Measurements from ENCODE around the gene OLFML2A. TPM values are rescaled to one million over a fixed set of nuclear protein-coding genes. Genes with fewer than 3 reads are reported as not detected.

The OLFML2A gene
- total and polyA plus RNA-seq, 2 of the 13 experiments (the other 11 are each of a cell fraction or from before 2014, with no cell fraction given) = 0.01 to 0.02 TPM

DNA sequence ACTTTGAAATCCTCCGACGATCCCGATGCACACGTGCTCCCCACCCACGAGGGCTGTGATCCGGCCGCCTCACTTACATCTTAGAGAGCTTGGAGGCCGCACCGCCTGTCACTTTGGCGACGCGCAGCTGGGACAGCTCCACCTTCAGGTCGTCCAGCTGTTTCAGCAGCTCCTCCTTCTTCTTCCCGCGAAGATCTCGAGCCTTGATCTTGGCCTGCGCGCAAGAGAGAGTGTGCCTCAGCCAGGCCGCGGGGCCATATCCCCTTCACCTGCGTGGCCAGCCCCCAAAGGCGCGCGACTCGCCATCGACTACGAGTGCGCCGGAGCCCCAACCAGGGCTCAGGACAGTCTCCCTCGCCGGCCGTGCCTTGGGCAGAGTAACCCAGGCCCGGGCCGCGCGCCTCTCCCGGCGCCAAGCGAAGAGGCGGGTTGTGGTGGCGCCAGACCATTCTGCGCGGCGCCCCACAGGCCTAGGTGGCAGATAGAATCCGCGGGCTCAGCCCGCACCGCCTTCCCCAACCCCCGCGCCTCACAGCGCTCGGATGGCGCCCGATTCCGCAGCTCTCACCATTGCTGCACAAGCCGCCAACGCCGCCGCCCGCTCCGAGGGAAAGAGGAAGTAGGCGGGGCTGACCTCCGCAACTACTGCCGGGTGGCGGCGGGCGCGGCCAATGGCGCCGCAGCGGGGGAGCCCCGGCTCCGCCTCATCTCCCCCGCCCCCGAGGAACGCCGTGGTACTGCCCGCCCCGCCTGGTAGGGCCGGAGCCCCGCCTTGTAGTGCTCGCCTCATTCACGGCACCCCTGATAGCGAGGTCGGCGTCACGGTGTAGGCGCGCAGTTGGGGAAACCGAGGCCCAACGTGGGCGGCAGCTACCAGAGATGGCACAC is 84.7 kb downstream of the OLFML2A start, which contains the start of the genes ARPC5L and RPL35 (continued):
- TF ChIP-seq, protein P1, sequence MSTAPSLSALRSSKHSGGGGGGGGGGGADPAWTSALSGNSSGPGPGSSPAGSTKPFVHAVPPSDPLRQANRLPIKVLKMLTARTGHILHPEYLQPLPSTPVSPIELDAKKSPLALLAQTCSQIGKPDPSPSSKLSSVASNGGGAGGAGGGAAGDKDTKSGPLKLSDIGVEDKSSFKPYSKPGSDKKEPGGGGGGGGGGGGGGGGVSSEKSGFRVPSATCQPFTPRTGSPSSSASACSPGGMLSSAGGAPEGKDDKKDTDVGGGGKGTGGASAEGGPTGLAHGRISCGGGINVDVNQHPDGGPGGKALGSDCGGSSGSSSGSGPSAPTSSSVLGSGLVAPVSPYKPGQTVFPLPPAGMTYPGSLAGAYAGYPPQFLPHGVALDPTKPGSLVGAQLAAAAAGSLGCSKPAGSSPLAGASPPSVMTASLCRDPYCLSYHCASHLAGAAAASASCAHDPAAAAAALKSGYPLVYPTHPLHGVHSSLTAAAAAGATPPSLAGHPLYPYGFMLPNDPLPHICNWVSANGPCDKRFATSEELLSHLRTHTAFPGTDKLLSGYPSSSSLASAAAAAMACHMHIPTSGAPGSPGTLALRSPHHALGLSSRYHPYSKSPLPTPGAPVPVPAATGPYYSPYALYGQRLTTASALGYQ (CRISPR knock-in tag; IDR thresholded peaks at IDR 0.05) = peak; percentile 62; the same call in 1 of the 2 replicates
- peak; percentile 97 for TF ChIP-seq ZNF605 (CRISPR knock-in tag; IDR thresholded peaks at IDR 0.05)
- no peak for TF ChIP-seq RORA (CRISPR knock-in tag; IDR thresholded peaks at IDR 0.05)
- peak; percentile 80 for TF ChIP-seq NFYC (CRISPR knock-in tag; IDR thresholded peaks at IDR 0.05)
- TF ChIP-seq ZNF251 (CRISPR knock-in tag; IDR thresholded peaks at IDR 0.05) = no peak
- TF ChIP-seq ZNF746 (CRISPR knock-in tag; IDR thresholded peaks at IDR 0.05) = 0 out of 2 replicates have a peak, but pooled peaks have one; percentile 68
- 0 out of 2 replicates have a peak, but pooled peaks have one; percentile 22 for TF ChIP-seq CAMTA2 (CRISPR knock-in tag; IDR thresholded peaks at IDR 0.05; ENCODE audit: borderline replicate concordance)
- TF ChIP-seq PLRG1 (conservative IDR thresholded peaks at IDR 0.05) = no peak
- peak; percentile 17; the same call in 1 of the 2 replicates for TF ChIP-seq SOX5 (CRISPR knock-in tag; IDR thresholded peaks at IDR 0.05; ENCODE audit: borderline replicate concordance)
- peak; percentile 64 for TF ChIP-seq CBX1 (IDR thresholded peaks at IDR 0.05; ENCODE audit: low read depth)
- TF ChIP-seq, protein P2, sequence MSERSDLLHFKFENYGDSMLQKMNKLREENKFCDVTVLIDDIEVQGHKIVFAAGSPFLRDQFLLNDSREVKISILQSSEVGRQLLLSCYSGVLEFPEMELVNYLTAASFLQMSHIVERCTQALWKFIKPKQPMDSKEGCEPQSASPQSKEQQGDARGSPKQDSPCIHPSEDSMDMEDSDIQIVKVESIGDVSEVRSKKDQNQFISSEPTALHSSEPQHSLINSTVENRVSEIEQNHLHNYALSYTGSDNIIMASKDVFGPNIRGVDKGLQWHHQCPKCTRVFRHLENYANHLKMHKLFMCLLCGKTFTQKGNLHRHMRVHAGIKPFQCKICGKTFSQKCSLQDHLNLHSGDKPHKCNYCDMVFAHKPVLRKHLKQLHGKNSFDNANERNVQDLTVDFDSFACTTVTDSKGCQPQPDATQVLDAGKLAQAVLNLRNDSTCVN (CRISPR knock-in tag; IDR thresholded peaks at IDR 0.05; ENCODE audit: borderline replicate concordance) = peak; percentile 51; the same call in 1 of the 2 replicates
- TF ChIP-seq PAX8 (CRISPR knock-in tag; IDR thresholded peaks at IDR 0.05; ENCODE audit: borderline replicate concordance) = no peak
- peak; percentile 63; the same call in 1 of the 2 replicates for TF ChIP-seq ZNF563 (CRISPR knock-in tag; IDR thresholded peaks at IDR 0.05)
- peak; percentile 34; the same call in 1 of the 2 replicates for TF ChIP-seq ETV6 (CRISPR knock-in tag; conservative IDR thresholded peaks at IDR 0.05)
- TF ChIP-seq, protein P3, sequence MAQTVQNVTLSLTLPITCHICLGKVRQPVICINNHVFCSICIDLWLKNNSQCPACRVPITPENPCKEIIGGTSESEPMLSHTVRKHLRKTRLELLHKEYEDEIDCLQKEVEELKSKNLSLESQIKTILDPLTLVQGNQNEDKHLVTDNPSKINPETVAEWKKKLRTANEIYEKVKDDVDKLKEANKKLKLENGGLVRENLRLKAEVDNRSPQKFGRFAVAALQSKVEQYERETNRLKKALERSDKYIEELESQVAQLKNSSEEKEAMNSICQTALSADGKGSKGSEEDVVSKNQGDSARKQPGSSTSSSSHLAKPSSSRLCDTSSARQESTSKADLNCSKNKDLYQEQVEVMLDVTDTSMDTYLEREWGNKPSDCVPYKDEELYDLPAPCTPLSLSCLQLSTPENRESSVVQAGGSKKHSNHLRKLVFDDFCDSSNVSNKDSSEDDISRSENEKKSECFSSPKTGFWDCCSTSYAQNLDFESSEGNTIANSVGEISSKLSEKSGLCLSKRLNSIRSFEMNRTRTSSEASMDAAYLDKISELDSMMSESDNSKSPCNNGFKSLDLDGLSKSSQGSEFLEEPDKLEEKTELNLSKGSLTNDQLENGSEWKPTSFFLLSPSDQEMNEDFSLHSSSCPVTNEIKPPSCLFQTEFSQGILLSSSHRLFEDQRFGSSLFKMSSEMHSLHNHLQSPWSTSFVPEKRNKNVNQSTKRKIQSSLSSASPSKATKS (CRISPR knock-in tag; IDR thresholded peaks at IDR 0.05) = no peak
- TF ChIP-seq ZMYM4 (CRISPR knock-in tag; IDR thresholded peaks at IDR 0.05) = peak; percentile 73
- TF ChIP-seq ATF7 (IDR thresholded peaks at IDR 0.05) = peak; percentile 44; the same call in 1 of the 2 replicates
- peak; percentile 41; the same call in 1 of the 2 replicates for TF ChIP-seq ATF7 (CRISPR knock-in tag; IDR thresholded peaks at IDR 0.05)
- TF ChIP-seq TSC22D2 (CRISPR knock-in tag; IDR thresholded peaks at IDR 0.05; ENCODE audit: borderline replicate concordance) = no peak
- peak; percentile 84 for TF ChIP-seq YY1 (IDR thresholded peaks at IDR 0.05; ENCODE audit: insufficient read depth, insufficient replicate concordance, low read depth, low read length)
- TF ChIP-seq ZNF672 (CRISPR knock-in tag; IDR thresholded peaks at IDR 0.05) = no peak
- TF ChIP-seq, protein P4, sequence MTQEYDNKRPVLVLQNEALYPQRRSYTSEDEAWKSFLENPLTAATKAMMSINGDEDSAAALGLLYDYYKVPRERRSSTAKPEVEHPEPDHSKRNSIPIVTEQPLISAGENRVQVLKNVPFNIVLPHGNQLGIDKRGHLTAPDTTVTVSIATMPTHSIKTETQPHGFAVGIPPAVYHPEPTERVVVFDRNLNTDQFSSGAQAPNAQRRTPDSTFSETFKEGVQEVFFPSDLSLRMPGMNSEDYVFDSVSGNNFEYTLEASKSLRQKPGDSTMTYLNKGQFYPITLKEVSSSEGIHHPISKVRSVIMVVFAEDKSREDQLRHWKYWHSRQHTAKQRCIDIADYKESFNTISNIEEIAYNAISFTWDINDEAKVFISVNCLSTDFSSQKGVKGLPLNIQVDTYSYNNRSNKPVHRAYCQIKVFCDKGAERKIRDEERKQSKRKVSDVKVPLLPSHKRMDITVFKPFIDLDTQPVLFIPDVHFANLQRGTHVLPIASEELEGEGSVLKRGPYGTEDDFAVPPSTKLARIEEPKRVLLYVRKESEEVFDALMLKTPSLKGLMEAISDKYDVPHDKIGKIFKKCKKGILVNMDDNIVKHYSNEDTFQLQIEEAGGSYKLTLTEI (CRISPR knock-in tag; conservative IDR thresholded peaks at IDR 0.05) = no peak

All from HepG2 (cell line).